Superior temporal gyrus (tissue), 1 donor: ENCODE data around the gene POU6F2.

Experiments used
- DNase-seq: peaks from one replicate; pipeline ENCODE4 v3.0.0-alpha.2; 2016; ENCODE audit errors: extremely low spot score

POU6F2 gene

GRCh38 chr7:39252916-39253315 is 275.2 kb downstream of the POU6F2 start:
- DNase-seq, result no peak

- no peak for DNase-seq
Observed at GRCh38 chr7:39259391-39260003, 281.8 kb downstream of the POU6F2 start.

GRCh38 chr7:39260279-39260844 is 282.7 kb downstream of the POU6F2 start:
- no peak for DNase-seq

- DNase-seq, result no peak
Observed at GRCh38 chr7:39261771-39262170, 284.1 kb downstream of the POU6F2 start.

- DNase-seq, result no peak
Observed at GRCh38 chr7:39265641-39266591, 288.2 kb downstream of the POU6F2 start.

GRCh38 chr7:39269034-39269433 is 291.3 kb downstream of the POU6F2 start:
- DNase-seq, result no peak

- DNase-seq, result no peak
Observed at GRCh38 chr7:39270018-39270417, 292.3 kb downstream of the POU6F2 start.

GRCh38 chr7:39271402-39271801 is 293.7 kb downstream of the POU6F2 start:
- DNase-seq, result no peak

GRCh38 chr7:39272111-39272510 is 294.4 kb downstream of the POU6F2 start:
- DNase-seq, result no peak

GRCh38 chr7:39272691-39273090 is 295.0 kb downstream of the POU6F2 start:
- no peak for DNase-seq

GRCh38 chr7:39280337-39280736 is 302.6 kb downstream of the POU6F2 start:
- DNase-seq, result no peak

GRCh38 chr7:39285256-39285655 is 307.5 kb downstream of the POU6F2 start:
- no peak for DNase-seq

- DNase-seq, result no peak
Observed at GRCh38 chr7:39288303-39288702, 310.6 kb downstream of the POU6F2 start.

GRCh38 chr7:39291628-39292410 is 314.1 kb downstream of the POU6F2 start:
- no peak for DNase-seq

GRCh38 chr7:39293056-39293823 is 315.5 kb downstream of the POU6F2 start:
- no peak for DNase-seq

GRCh38 chr7:39294022-39294421 is 316.3 kb downstream of the POU6F2 start:
- no peak for DNase-seq

GRCh38 chr7:39295796-39296195 is 318.1 kb downstream of the POU6F2 start:
- DNase-seq, result no peak

GRCh38 chr7:39299695-39300094 is 322.0 kb downstream of the POU6F2 start:
- DNase-seq, result no peak

GRCh38 chr7:39300276-39300675 is 322.6 kb downstream of the POU6F2 start:
- no peak for DNase-seq

GRCh38 chr7:39301543-39301942 is 323.8 kb downstream of the POU6F2 start:
- DNase-seq, result no peak

- no peak for DNase-seq
Observed at GRCh38 chr7:39304178-39304577, 326.5 kb downstream of the POU6F2 start.
